ENCODE data around the gene OTOF.

Gene OTOF

DNA sequence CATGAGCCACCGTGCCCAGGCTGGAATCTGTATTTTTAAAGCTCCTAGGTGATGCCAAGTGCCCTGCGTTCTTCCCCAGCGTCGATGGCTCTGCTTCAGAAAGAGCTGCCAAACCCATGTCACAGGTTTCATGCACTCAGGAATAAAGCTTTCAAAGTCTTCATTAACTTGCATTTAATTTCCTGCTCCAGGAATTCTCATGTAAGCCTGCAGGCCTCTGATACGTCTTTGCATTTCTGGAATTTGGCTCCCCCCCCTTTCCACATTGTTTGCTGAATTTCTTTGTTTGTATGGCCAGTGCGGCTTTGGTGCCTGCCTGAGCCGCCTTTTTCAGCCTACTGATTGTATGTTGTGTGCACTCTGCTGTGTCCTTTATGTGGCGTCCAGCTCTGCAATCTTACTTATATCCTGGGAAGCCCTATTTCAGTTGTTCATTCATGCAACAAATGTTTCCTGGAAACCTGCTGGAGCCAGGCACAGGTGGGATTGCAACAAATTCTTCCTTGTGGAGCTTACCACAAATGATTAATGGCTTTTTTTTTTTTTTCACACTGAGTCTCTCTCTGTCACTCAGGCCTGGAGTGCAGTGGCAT lies 17.9 kb upstream of the OTOF start:
- no peak for DNase-seq

DNA sequence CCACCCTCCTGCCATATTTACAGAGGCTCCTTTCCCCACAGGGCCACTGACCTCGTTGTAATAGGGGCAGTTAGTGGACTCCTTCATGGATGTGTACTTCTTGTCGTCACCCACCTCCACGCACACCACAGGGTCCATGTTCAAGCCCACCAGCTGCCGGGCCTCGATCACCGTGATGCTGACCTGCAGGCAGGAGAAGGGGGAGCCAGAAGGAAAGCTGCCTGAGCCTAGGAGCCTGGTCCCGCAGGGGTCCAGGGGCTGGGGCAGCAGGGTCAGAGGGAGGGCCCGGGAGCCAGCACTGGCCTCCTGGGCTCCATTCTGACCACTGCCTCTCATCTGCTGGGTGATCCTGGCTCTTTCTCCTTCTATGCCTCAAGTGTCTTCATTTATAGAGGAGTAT lies 17.0 kb upstream of the OTOF start:
- no peak for DNase-seq

DNA sequence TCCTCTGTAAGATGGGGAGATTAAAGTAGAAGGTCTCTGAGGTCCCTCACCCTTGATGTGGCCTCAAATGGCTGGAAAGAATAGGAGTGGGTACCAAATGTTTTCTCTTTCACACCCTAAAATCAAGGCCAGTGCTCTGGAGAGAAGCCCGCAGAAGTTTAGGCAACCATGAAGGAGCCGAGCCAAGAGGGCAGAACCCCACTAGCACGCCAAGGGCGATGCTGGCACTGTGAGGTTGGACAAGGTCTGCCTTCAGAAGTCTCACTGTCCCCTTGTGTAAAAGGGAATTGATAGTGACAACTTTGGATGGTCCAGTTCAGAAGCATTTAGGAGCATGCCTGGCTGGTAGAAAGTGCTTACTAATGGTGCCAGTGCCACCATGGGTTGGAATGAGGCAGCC lies 16.3 kb upstream of the OTOF start:
- DNase-seq: no peak

DNA sequence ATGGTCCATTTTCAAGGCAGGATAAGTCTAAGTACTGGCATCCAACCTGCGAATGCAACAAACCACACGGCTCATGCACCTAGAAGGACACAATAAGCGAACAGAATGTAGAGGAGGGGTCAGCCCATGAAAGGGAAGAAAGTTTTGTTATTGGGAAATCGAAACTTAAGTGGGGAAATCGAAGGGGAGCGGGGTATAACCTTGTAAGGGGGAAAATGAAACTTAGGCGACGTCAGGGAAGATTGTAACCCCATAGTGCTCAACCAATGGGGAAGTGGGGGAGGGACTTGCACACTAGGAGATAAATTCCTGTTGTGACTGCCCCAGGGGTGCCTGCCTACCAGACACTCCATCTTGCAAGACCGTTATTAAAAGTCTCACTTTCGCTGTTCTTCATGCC lies 15.6 kb upstream of the OTOF start:
- DNase-seq: no peak

DNA sequence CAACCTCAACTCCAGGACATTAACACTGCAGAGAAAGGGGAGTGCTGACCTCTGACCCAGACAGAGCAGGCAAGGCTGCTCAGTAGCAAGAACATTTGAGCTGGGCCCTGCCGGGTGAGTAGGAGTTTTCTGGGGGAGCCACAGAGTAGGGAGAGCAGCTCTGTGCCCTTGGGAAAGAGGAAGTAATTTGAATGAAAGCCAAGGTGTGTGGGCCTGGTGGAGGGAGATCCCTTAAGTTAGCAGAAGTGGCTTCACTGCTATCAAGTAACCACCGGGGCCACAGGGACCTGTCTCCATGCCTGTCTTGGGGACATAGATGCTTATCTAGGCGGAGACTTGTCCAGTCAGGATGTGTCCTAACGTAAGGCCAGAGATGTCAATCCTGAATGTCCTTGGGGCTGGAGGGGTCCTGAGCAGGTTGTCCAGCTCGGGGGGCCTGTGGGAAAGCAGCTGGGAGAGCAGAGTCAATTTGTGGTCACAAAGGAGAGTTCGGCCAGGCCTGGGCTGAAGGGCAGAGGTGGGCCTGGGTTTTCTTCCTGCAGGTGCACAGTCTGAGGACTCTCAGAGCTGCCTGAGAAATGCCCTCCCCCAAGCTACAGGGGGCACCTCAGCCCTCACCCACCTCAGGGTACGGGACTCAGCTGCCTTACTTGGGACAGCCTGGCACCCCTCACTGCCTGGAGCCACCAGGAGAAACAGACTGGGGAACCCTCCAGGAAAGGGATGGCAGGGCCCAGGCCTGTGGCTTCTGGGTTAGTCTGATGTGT lies 15.0 kb upstream of the OTOF start:
- no peak for DNase-seq

DNA sequence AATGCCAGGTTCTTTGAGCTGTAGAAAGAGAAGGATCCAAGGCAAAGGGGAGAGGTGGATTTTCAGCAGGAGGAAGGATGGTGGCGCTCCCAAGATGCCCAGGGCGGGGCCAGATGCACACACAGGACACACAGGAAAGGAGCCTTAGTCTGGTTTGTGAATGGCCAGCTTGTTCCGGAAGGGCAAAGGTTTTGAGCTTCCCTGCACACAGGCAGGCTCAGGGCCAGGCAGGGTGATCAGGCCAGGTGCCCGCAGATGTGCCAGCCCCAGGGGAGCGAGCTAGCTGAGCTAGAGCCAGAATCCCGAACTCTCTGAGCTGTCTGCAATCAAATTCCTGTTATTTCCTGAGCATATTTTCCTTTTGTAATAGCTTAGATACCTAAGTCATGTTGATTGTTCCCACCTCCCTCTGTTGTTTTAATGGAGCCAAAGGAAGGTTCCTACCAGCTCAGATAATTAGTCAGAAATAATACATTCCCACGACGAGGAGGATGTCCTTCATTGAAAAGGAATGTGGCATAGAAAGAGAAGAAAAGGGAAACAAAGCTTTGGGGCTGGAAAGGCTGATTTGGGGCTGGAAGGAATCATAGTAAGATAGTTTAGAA lies 13.7 kb upstream of the OTOF start:
- DNase-seq: no peak

DNA sequence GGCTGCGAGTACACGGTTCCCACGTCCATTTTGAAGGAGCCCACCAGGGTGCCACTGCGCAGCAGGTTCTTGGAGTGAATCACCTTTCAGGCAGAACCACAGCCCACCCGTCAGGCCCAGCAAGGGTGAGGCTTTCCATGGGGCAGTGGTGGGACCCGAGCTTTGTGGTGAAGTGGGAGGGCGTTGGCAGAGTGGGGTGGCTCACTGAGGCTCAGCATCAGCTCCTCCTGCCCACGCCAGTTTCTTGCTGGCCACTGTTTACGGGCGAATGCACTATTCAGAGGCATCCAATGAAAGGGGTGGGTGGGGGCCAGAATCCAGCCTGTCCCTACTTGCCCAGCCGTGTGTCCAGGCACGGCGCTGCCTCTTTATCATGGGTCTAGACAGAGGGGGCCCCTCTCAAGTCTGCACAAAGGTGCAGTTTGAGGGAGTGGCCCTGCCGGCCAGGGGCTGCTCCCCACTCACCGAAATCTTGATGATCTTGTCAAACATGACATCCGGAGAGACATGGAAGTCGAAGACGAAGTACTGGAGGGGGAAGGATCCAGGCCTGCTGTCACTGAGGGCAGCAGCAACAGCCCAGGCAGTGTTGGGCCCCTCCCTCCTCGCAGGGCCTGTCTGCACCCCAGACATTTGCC lies 11.4 kb upstream of the OTOF start:
- no peak for DNase-seq

DNA sequence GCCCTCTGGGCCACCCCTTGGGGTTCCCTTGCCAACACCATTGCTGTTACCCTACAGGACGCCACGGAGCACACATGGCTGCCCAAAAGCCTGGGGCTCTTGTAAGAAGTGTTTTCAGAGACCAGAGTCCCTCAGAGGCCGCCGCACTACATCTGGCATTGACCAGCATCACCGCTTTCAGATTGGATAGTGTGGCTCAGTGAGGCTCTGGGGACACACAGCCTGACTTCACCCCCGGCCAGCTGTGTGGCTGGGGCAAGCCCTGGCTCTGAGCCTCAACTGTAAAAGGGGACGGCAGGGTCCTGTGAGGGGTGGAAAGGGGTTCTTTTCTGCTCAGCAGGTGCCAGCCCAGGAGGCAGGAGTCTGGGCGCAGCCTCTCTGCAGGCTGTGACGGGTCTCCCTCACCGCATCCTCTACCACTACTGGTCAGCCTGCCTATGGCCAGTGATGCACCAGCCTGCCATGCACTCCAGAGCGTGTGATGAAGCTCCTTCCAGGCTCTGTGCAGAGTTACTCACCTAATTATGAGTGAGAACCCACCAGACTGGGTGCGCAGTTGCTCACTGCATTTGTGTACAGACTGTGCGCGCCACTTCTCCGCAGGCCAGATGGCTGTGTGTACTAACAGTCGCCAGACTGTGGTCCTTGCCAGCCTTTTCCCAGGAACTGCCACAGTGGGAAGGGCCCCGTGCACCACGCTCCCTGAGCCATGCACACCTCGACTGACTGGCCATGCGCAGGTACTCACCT lies 10.7 kb upstream of the OTOF start:
- DNase-seq: no peak

DNA sequence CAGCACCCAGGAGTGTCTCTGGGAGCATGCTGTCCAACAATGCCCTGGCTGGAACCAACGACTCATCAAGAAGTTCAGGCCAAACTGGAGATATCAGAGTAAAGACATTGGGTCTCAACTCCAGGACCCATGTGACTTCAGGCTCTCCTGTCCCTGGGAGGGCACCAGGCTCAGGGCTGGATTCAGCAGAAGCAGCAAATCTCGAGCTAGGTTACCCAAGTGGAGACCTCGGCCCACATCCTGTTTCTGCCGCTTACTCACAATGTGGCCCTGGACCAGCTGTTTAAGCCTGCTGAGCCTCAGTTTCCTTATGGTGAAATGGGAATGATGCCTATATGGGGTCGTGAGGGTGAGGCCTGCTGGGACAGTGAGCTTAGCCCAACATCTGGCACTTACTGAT lies 9.3 kb upstream of the OTOF start:
- DNase-seq: no peak

DNA sequence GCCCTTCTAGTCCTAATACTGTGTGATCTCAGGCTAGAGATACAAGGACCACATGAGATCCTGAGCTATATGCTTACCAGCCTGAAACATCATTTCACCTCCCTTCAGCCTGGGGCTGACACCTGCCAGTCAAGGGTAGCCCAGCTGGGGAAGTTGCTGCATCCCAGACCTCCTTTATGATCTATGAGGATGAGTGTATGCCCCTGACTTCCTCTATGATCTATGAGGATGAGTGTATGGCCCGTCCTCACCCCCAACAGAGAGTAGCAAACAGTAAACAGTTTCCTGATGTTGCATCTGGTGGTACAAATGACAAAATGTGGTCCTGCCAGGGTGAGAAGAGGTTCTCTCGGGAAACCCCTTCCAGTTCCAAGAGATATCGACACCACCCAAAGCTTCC lies 8.9 kb upstream of the OTOF start:
- DNase-seq: no peak

DNA sequence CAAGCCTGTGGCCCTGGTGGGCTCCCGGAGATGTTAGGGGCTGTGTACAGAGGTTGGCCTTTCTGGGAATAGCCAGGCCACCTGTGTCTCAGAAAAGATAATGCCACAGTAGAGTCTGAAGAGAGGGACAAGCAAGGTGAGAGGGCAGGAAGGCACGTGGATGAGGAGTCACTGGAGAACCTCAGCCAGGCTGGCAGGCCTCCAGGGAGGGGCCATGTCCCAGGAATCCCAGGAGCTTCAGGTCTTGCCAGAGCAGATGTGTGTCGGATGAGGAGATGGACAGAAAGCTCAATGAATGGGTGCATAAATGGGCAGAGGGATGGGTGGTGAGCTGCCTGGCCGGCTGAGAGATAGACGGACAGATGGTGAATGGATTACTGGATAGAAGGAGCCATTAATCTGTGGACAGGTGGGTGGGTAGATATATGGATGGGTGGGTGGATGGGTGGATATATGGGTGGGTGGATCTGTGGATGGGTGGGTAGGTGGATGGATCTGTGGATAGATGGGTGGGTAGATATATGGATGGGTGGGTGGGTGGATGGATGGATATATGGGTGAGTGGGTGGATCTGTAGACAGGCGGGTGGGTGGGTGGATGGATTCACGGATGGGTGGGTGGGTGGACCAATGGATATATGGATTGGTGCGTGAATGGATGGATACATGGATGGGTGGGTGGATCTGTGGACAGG lies 7.9 kb upstream of the OTOF start:
- DNase-seq: no peak

DNA sequence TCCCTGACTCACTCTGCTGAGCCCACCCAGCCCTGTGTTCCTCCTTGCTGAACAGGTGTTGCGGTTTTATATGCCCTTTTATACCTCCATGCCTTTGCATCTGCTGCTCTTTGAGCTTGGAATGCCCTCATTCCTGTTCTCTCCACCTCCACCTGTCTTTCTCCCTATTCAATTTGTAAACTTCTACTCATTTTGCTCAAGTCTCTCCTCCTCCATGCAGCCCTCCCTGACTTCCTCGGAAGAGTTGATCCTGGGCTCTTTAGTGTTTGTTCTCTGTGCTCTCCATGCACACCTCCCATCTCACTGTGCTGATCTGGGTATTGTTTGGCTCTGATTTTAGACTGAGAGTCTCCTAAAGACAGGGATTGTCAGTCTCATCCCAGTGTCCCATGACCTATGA lies 7.2 kb upstream of the OTOF start:
- DNase-seq: no peak

DNA sequence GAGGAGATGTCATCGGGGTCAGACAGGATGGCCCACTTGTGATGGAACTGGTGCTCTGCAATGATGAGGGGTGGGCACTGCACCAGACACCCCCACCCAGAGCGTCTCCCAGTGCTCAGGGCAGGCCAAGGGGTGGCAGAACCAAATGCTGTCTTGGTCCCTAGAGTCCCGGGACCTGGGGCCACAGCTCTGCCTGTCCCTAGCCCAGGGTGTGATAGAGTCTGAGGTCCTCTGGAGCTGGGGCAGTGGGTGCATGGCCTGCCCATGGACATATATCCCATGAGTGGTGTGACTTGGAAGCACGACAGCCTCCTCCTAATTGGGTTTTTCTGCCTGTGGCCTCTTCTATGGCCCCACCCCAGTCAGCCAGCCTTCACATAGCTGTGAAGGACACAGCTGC lies 6.7 kb upstream of the OTOF start:
- DNase-seq: no peak

DNA sequence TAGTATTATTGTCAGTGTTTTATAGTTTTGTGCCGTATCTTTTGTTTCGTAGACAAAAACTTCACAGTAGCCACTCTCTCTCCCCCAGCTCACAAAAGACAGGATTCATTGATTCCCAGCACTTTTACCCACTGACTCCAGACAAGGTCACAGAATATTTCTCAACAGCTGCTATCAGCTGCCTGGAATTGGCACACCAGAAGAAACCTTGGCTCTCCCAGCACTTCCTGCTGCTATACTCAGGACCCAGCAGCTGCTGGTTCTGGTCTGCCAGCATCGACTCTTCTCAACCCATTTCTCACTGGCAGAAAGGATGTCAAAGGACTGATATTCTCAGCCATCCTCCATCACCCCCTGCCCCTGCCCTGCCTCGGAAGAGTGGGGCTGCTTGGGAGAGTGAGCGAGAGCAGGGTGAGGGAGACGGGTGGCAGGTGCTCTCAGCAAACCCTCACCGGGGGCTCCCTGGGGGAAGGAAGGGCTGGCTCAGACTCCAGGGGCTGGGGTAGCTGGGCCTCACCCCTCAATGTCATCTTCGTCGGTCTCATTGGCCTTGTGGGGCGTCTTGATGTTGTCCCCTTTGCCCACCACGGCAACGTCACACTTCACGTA lies 6.1 kb upstream of the OTOF start:
- DNase-seq: no peak

DNA sequence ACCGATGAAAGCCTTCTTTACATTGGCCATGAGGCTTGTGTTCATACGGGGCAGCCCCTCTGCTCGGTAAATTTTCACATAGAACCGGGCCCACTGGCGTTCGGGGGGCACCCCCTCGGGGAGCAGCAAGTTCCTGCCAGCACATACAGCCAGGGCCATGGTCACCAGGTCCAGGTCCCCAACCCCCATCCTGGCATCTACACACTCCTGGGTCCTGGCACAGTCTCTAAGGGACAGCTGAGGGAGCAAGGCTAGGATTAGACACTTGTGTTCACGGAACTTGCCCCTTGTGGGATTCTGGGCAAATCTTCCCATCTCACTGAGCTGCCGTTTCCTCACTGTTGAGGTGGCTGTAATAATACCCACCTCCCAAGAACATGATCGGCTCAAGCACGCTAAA lies 5.6 kb upstream of the OTOF start:
- no peak for DNase-seq

DNA sequence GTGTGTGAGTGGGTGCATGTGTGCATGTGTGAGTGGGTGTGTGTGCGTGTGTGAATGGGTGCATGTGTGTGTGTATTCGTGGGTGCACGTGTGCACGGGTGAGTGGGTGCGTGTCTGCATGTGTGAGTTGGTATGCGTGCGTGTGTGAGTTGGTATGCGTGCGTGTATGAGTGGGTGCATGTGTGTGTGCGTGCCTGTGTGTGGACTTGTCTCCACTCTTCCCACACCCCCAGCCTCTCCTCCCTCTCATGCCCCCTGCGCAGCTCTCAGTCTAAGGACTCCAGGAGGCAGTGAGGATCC lies 5.1 kb upstream of the OTOF start:
- no peak for DNase-seq

DNA sequence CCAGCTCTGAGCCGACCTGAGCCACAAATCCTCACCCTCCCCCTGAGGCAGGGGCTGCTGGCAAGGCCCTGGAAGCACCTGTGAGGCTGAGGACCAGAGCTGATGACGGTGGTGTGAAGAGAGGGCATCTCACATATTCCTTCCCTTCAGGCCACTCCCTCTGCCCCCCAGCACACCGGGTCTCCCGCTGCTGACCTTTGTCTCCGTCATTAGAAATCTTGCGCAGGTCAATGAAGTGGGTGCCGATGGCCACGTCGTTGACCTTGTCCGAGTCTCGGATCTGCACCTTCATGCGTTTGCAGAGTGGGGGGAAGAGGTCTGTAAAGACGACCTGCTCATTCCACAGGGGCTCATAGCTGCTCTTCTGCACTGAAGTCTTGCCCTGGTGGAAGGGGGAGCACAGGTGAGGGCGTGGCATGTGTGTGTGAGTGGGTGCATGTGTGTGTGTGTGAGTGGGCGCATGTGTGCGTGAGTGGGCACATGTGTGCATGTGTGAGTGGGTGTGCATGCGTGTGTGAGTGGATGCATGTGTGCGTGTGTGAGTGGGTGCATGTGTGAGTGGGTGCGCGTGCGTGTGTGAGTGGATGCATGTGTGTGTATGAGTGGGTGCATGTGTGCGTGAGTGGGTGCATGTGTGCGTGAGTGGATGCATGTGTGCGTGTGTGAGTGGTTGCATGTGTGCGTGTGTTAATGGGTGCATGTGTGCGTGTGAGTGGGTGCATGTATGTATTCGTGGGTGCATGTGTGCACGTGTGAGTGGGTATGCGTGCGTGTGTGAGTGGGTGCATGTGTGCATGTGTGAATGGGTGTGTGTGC lies 4.5 kb upstream of the OTOF start:
- no peak for DNase-seq

DNA sequence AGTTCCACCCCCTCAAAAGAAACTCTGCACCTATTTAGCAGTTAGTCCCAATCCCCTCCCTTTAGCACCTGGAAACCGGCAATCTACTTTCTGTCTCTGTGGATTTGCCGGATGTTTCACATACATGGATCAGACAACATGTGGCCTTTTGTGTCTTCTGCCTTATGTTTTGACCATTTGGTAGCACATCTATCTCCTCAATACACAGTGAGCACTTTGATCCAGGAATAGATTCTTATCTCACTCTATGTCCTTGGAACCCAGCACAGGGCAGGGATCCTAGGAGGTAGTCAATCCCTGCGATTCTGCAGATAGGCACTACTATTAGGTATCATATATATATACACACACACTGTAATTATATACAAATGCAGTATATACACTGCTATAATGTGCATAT lies 3.8 kb upstream of the OTOF start:
- no peak for DNase-seq

DNA sequence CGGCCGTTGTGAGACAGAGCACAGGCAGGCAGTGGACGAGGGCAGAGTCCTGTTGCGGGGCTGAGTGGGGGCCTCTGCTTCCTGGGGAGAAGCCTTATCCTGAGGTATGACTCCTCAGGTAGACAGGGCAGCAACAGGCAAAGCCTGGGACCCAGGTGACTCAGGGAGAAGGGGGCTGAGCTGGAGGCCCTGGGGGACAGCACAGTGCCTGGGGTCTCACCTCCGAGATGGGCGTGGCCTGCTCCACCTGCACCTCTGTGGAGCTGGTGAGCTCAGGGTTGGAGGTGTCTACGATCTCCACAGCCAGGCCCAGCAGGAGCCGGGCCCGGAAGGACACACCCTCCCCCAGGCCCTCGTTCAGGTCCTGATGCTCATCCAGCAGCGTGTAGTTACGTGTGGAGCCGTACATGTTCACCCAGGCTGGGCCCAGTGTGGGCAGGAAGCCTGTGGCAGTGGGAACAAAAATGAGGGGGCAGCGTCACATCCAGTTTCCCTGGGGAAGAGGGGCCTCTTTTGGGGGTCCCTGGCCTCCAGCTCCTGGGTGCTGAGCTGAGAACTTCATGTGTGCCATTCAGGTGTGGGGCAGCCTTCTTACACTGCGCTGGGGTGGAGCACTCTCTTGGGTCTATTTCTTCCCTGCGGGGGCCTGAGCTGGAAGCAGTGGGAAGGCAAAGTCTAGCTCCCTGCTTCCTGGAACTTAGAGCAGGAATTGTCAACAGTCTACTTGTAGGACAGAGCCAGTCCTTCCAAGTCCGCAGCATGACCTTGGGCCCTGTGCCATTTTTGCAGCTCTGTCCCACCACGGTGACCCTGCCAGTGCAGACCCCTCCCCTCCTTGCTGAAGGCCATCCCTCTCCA lies 2.9 kb upstream of the OTOF start:
- DNase-seq: no peak

DNA sequence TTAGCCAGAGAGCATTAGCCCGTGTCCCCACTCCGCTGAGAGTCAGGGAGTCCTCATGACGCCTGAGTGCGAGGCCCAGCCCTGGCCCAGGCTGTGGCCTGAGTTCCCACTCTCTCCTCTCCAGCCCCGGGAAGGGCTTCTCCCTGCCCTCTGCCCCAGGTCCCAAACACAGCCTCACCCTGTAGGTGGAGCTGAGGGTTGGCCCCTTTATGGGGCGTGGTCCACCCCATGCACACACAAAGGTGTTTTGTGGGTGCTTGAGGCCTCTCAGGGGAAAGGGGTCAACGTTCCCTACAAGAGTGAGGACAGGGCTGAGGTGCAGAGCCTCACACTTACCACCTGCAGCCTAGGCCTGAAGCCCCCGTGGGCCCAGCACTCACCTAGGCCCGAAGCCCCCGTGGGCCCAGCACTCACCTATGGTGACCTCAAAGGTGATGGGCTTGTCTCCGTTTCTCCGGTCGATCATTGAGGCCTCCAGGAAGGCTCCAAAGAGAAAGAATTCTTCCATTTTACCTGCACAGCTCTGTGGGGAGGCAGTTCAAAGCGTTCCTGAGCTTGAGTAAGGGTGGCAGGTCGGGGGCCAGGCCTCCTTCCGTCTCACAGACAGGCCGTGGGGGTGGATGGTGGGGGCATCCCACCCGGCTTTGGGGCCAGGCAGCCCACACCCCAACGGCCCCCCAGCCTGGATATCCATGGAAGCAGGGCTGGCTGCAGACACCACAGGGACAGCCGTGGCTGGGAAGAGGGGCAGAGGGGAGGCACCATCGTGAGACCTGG lies 2.1 kb upstream of the OTOF start:
- DNase-seq: no peak

Measured in COR-L47 (cell line).